22Rv1 (cell line): ENCODE results near the gene STPG2.

Source experiments
- CTCF ChIP-seq: fragments of 450-650 bp; IDR thresholded peaks from 2 replicates; pipeline ENCODE4 v1.5.1; 2017; ENCODE audit warnings: mild to moderate bottlenecking
- ZFX ChIP-seq: fragments of 450-650 bp; IDR thresholded peaks from 2 replicates; pipeline ENCODE4 v1.6.1; 2017; ENCODE audit warnings: antibody characterized with exemption, borderline replicate concordance

GRCh38 chr4:98110929-98111328 is 32.3 kb downstream of the STPG2 start:
- TF ChIP-seq CTCF: no peak
- TF ChIP-seq ZFX: no peak
